Measurements from ENCODE around the gene ELOVL5.

The ELOVL5 gene

GRCh38 chr6:53302678-53303360 is 45.9 kb downstream of the ELOVL5 start:
- DNase-seq: peak; percentile 38

DNA sequence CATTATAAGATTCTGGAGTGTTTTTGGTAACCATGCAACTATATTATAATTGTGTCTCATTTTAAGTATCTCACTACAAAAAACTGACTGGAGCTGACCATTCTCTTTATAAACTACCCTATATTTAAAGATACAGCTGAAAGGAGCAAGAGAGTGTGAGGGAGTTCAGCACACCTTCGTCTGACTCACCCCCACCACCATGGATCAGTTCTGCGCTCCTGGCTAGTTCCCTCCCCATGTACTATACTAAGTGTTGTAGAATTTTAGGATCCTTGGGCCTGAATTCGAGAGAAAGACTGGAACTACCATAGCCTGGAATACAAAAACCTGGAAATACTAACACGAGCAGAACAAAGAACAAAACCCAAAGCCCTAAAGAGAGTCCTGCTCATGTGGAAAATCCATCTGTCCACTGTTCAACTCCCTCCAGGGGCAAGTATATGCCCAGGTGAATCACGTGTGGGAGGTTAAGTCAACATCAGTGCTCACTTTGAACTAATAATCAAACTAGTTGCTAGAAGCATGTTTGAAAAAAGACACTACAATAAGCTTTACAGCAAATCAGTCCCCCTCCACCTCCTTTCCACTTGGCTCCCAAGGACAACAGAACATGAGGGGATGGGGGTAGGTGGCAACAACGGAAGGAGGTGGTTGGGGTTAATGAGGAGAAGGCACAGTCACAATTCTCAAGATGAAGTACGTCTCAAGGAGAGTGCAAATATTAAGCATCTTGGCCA is 46.8 kb downstream of the ELOVL5 start:
- DNase-seq: no peak

DNA sequence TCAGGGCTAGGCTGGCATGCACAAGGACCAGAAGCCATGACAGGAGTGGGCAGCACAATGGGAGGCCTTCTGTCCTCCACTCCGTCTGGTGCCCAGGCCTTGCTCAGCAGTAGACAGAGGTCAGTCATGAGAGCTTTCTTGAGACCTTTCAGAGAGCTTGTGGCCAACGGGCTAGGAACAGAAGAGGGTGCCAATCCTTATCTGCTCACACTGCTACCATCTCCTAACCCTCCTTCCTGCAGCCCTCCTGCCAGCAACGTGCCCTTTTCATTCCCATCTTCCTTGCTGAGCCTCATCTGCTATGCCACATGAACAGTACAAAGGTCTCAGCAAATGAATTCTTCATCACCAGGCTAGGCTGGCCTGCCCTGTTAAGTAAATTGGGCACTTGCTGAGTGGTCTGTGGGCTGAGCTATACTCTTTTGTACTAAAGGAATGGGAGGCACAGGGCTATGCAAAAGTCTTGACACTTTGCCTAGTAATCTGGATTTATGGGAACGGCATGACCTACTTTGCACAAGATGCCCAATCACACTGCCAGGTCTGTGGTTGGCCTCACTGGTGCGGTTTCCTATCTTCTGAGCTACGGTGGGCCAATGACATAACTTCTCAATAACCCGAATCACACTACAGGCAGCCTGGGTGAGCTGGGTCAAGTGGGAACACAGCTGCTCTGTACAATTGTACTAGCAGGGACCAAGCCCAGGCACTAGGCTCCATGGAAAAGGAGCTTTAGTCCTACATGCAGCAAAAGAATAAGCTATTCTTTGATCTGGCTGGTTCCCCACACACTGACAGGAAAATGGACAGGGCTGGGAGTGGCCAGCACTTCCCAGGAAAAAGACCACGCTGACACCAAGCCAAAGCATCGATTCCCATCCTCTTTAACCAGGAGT is 47.8 kb downstream of the ELOVL5 start:
- DNase-seq: no peak

DNA sequence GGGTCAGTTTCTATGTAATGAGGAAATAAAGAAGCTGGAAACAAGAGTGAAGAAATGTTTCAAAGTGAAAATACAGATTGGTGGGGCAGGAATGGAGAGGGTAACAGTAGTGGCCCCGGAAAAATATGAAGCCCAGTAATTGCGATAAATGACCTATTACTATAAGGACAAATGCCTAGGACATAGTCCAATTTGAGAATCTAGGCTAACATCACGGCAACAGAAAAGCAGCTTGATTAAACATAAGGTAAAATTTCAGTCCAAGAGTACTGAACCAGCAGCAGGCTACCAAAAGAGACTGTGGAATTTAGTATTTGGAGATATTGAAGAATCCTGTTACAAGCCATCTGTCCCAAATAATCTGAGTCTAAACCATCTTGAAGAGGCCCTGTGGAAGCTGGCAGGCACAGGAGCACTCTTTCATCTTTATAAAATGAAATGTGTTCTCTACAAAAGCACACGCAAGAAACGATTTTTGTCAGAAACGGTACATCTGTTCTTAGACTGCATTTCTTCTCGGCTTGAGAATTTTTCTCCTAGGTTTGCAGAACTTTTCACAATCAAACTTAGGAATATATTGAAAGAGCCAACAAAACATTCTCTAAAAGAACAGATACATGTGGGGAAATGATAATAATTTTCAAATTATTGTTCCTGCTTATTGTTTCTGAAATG is 49.3 kb downstream of the ELOVL5 start:
- DNase-seq: no peak

- DNase-seq: no peak
These were observed 51.7 kb downstream of the ELOVL5 start for GRCh38 chr6:53297004-53297403.

- DNase-seq: no peak
These were observed 53.6 kb downstream of the ELOVL5 start for GRCh38 chr6:53295176-53295575.

DNA sequence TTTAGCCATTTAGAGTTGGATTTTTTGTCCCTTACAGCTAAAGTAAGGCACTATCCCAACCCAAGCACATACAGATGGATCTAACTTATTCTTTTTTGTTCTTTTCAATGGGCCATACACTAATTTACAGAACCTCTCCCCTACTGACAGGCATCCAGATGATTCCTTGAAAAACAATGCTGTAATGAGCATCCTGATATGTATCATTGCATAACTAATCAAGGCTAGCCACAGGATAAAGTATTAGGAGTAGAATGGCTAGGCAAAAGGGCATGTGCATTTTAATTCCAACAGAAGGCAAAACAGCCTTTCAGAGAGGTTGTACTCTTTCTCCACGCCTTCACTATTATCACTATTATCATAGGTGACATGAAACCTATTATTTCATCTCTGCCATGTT is 54.1 kb downstream of the ELOVL5 start:
- DNase-seq: no peak

DNA sequence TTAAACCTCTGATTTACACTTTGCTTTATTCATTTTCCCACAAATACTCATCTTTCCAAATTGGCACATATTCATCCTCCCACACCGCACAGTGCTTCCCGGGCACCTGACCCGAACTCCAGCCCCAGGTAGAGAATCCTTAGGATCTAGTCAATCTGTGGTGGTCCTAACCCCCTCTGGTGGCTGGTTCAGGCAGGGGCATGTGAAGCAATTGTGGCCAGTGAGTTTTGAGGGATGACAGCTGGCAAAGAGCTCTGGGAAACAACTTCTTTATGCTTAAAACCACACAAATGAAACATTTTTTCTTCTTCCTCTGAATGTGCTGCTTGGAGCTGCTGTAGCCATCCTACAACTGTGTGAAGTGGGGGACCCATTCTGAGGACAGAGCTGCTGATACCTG is 54.7 kb downstream of the ELOVL5 start:
- no peak for DNase-seq

GRCh38 chr6:53293691-53294090 is 55.1 kb downstream of the ELOVL5 start:
- DNase-seq: no peak

DNA sequence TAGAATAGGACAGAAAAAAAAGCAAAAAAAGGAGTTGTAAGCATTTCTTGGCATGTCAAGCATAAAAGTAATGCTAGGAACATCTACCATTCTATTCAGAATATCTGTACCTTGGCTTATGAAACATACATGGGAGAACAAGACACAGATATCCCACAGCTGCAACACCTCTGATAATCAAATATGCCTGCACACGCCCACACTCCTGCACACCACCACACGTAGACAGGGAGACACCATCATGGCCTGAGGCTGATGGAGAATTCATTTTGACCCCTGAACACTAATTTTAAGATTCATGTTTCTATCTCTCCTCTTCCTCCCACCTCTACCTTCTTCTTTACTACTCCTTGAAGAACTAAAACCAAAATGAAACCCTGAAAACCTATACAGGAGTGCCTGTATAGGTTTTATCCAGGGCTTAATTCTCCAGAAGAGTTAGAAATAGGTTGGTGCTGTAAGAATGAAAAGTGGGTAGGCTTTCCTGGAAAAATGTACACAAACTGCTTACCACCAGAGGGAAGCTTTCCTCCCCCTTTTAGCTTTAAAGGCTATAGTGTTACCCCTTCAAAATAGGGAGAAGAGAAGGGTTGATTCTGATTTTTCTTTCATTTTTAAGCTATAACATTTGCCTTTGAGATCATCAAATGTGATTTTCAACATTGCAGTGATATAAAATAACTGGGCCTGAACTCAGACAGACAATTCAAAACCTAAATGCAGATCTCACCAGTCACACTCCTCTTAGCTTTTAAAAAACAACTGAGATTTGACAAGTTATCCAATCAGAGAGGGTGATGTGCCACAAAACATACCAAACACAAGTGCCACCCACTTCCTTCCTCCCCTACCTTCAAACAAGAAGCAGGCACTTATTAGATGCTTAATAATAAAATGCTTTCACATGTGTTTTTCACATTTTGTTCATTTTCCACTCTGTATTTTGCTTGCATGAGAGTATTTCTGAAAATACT is 57.9 kb downstream of the ELOVL5 start:
- no peak for DNase-seq

DNA sequence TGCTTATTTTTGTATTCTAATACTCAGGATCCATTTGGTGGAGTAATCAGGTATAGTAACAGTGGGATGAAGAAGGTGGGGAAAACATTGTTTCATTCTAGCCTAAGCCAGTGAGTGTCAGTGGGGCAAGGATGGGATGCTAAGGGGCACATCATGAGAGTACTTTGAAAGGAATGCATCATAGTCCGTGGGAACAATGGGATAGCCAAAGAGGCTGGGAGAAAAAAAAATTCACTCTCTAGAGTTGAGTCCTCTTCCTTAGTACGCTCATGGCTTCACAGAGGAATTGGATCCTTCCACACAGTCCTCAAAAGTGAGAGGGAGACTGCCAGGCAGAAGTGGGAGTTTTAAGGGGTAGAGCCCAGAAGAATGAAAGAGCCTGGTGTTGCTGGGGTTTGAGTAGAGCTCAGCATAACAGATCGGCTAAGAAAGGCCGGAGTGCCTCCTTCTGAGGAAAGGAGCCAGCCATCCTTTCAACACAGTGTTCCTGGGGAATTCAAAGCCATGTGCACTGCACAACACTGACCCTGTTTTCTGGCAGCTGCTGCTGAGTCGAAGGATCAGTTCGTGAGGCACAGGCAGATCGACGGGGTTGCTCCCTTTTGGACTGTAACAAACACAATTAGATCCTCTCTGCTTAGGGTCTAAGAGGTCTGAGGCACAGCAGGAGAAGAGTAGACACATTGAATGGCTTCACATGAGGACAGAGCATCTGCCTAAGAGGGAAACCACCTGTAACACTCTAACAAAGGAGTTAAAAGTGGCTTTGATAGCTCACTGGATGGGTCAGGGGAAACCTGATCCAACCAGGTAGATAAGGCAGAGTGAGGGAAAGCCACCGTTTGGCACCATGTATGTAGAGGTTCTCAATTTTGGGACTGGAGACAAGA is 61.2 kb downstream of the ELOVL5 start:
- DNase-seq: no peak

GRCh38 chr6:53284901-53285300 is 63.8 kb downstream of the ELOVL5 start:
- DNase-seq: no peak

- DNase-seq: no peak
These were observed 66.0 kb downstream of the ELOVL5 start for GRCh38 chr6:53282741-53283140.

DNA sequence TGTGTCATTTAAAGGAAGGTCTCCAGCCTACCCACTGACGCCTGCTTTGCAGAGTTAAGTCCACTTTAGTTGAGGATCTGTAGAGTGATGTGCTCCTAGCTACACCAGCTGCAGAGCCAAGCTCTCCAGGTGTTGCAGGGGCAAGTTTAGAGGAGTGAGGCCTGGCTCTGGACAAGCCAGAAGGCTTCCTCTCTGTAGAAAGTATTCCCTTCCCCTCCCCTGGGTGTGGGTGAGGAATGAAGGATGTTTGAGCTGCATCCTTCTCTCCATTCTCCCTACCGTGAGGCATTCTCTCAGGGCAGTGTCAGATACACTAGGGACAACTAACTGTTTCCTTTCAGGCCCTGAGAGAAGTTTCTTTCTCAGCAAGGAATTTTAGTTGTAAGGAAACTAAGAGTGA is 66.5 kb downstream of the ELOVL5 start:
- DNase-seq: no peak

- no peak for DNase-seq
These were observed 67.1 kb downstream of the ELOVL5 start for GRCh38 chr6:53281518-53282215.

DNA sequence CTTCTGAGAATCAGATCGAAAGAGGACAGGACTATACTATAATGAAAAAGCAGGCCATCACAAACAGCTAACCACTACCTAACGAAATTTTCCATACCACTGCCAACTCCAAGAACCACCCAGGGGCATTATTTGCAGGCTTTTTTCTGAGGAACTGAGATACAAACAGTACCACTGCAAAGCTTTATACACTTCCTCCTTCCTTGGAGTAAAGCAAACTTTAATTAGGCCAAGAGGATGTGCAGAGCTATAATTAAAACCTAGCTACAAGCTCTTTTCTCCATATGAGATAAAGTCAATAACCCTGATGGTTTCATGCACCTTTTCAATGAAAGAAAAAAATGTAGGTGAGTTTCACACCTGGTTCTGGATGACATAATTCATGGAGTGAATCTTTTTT is 68.5 kb downstream of the ELOVL5 start:
- DNase-seq: no peak

DNA sequence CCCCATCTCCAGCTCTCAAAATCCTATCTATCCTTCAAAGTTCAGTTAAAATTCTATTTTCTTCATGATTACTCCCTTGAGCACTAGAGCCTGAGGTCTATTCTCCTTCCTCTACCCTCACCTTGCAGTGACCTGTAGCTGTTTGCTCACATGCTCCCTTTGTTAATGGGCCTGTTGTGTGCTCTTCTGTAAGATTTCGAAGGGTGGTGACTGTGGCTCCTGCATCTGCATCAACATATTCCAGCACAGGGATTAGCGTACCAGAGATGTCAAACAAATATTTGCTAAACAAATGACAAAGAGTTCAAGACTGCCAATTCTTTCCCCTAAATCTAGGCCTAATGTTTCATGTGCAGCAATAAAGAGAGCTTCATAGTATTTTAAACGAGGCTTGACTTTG is 69.5 kb downstream of the ELOVL5 start:
- DNase-seq: no peak

DNA sequence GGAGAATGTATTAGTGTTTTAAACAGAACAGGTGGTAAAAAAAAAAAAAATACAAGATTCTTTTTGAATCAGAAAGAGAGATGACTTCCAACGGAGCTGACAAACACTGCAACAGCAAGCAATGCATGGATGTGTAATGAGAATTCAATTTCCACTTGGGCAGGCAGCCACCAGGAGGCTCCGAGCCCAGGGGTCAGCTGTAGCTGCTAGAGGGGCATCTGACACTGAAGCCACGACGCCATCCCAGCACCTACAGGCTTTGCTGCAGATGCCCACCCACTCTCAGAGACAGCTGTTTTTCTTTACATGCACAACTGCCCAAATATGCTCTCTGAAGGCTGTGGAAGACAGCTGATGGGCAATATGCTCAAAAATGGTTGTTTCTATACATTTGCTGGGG is 75.4 kb downstream of the ELOVL5 start:
- no peak for DNase-seq

GRCh38 chr6:53269827-53270226 is 78.9 kb downstream of the ELOVL5 start:
- DNase-seq: no peak
